ENCODE data around the gene MYO1E.
A peak's percentile ranks its signal among the peaks of the same experiment; 100 is the strongest.

MYO1E gene

GRCh38 chr15:59347915-59348314 lies 24.8 kb downstream of the MYO1E start:
- H3K4me1 ChIP-seq (ENCODE audit: control insufficient read depth, low read length), result peaks cover 59% of the 10 kb centered on the region
- no peaks in the 10 kb centered on the region for H3K9me3 ChIP-seq (ENCODE audit: control insufficient read depth, insufficient read depth, low read length)
- peaks cover 69% of the 10 kb centered on the region for H3K79me2 ChIP-seq (ENCODE audit: control insufficient read depth, low read length)
- no peaks in the 10 kb centered on the region for H4K20me1 ChIP-seq (ENCODE audit: control insufficient read depth, insufficient read depth, low read depth, low read length)
- TF ChIP-seq CTCF (IDR thresholded peaks at IDR 0.05; ENCODE audit: low read depth, low read length, poor library complexity, severe bottlenecking), result no peak
- TF ChIP-seq EZH2phosphoT487 (IDR thresholded peaks at IDR 0.05; ENCODE audit: borderline replicate concordance, low read length), result no peak
- H3K36me3 ChIP-seq (ENCODE audit: control insufficient read depth, low read length), result no peaks in the 10 kb centered on the region
- no peak overlapping the region for H3K4me3 ChIP-seq (ENCODE audit: low read length)
- no peak overlapping the region for H3K4me2 ChIP-seq (ENCODE audit: low read length)
- no peak overlapping the region for H3K27ac ChIP-seq (ENCODE audit: low read depth, low read length)
- no peaks in the 10 kb centered on the region for H3K9me2 ChIP-seq (replicated peaks; ENCODE audit: control insufficient read depth, low read length)
- H3K27me3 ChIP-seq (ENCODE audit: control insufficient read depth, low read length), result no peaks in the 10 kb centered on the region
- H3F3A ChIP-seq (ENCODE audit: control insufficient read depth, insufficient read depth), result no peaks in the 10 kb centered on the region

- H3K4me3 ChIP-seq (ENCODE audit: low read length), result no peak overlapping the region
- no peaks in the 10 kb centered on the region for H3K9me3 ChIP-seq (ENCODE audit: control insufficient read depth, insufficient read depth, low read length)
- peaks cover 59% of the 10 kb centered on the region for H3K79me2 ChIP-seq (ENCODE audit: control insufficient read depth, low read length)
- H3K36me3 ChIP-seq (ENCODE audit: control insufficient read depth, low read length), result no peaks in the 10 kb centered on the region
- peaks cover 57% of the 10 kb centered on the region for H3K4me1 ChIP-seq (ENCODE audit: control insufficient read depth, low read length)
- H3K9me2 ChIP-seq (replicated peaks; ENCODE audit: control insufficient read depth, low read length), result no peaks in the 10 kb centered on the region
- no peaks in the 10 kb centered on the region for H3F3A ChIP-seq (ENCODE audit: control insufficient read depth, insufficient read depth)
- H3K27me3 ChIP-seq (ENCODE audit: control insufficient read depth, low read length), result no peaks in the 10 kb centered on the region
- no peak overlapping the region for H3K27ac ChIP-seq (ENCODE audit: low read depth, low read length)
- H3K4me2 ChIP-seq (ENCODE audit: low read length), result no peak overlapping the region
- no peak for TF ChIP-seq CTCF (IDR thresholded peaks at IDR 0.05; ENCODE audit: low read depth, low read length, poor library complexity, severe bottlenecking)
- TF ChIP-seq EZH2phosphoT487 (IDR thresholded peaks at IDR 0.05; ENCODE audit: borderline replicate concordance, low read length), result no peak
- H4K20me1 ChIP-seq (ENCODE audit: control insufficient read depth, insufficient read depth, low read depth, low read length), result no peaks in the 10 kb centered on the region
These were observed 25.7 kb downstream of the MYO1E start for GRCh38 chr15:59346951-59347350.

GRCh38 chr15:59345326-59345725 lies 27.3 kb downstream of the MYO1E start:
- Histone ChIP-seq H3F3A (ENCODE audit: control insufficient read depth, insufficient read depth) (no peaks in the 10 kb centered on the region), H3K4me3 (ENCODE audit: low read length) (no peak overlapping the region), H3K36me3 (ENCODE audit: control insufficient read depth, low read length) (no peaks in the 10 kb centered on the region), H3K9me2 (replicated peaks; ENCODE audit: control insufficient read depth, low read length) (no peaks in the 10 kb centered on the region), H3K9me3 (ENCODE audit: control insufficient read depth, insufficient read depth, low read length) (no peaks in the 10 kb centered on the region), H3K4me2 (ENCODE audit: low read length) (peak overlapping the region; percentile 20; the same call in 1 of the 2 replicates), H3K27ac (ENCODE audit: low read depth, low read length) (no peak overlapping the region), H3K79me2 (ENCODE audit: control insufficient read depth, low read length) (peaks cover 56% of the 10 kb centered on the region), H4K20me1 (ENCODE audit: control insufficient read depth, insufficient read depth, low read depth, low read length) (no peaks in the 10 kb centered on the region), H3K4me1 (ENCODE audit: control insufficient read depth, low read length) (peaks cover 53% of the 10 kb centered on the region), H3K27me3 (ENCODE audit: control insufficient read depth, low read length) (no peaks in the 10 kb centered on the region)
- TF ChIP-seq CTCF (IDR thresholded peaks at IDR 0.05; ENCODE audit: low read depth, low read length, poor library complexity, severe bottlenecking), result no peak
- no peak for TF ChIP-seq EZH2phosphoT487 (IDR thresholded peaks at IDR 0.05; ENCODE audit: borderline replicate concordance, low read length)

GRCh38 chr15:59344311-59344710 lies 28.4 kb downstream of the MYO1E start:
- TF ChIP-seq EZH2phosphoT487 (IDR thresholded peaks at IDR 0.05; ENCODE audit: borderline replicate concordance, low read length) (no peak), CTCF (IDR thresholded peaks at IDR 0.05; ENCODE audit: low read depth, low read length, poor library complexity, severe bottlenecking) (no peak)
- no peak overlapping the region for H3K4me2 ChIP-seq (ENCODE audit: low read length)
- peaks cover 53% of the 10 kb centered on the region for H3K79me2 ChIP-seq (ENCODE audit: control insufficient read depth, low read length)

More at GRCh38 chr15:59344311-59344710, 28.4 kb downstream of the MYO1E start:
- Histone ChIP-seq H4K20me1 (ENCODE audit: control insufficient read depth, insufficient read depth, low read depth, low read length) (no peaks in the 10 kb centered on the region), H3K4me3 (ENCODE audit: low read length) (no peak overlapping the region), H3K27me3 (ENCODE audit: control insufficient read depth, low read length) (no peaks in the 10 kb centered on the region), H3F3A (ENCODE audit: control insufficient read depth, insufficient read depth) (no peaks in the 10 kb centered on the region), H3K27ac (ENCODE audit: low read depth, low read length) (no peak overlapping the region), H3K36me3 (ENCODE audit: control insufficient read depth, low read length) (no peaks in the 10 kb centered on the region), H3K9me3 (ENCODE audit: control insufficient read depth, insufficient read depth, low read length) (no peaks in the 10 kb centered on the region), H3K9me2 (replicated peaks; ENCODE audit: control insufficient read depth, low read length) (no peaks in the 10 kb centered on the region), H3K4me1 (ENCODE audit: control insufficient read depth, low read length) (peaks cover 43% of the 10 kb centered on the region)
